Stimulated activated effector memory CD8-positive, alpha-beta T cell treated with anti-CD3 and anti-CD28 coated beads, Interleukin-12 subunit alpha, Interleukin-12 subunit beta, amount 100 ng/mL, for 72 hours (primary cell): ENCODE data around the gene CAND1.

Experiments used
- ATAC-seq: fragments of 150-1000 bp; cut with Tn5 transposase; 2 replicates; pipeline ENCODE4 v1.10.0; 2021
- DNase-seq, 2 donors: peaks; one replicate each; pipeline ENCODE4 v3.0.0; 2021 to 2022; ENCODE audit warnings: low spot score in 2 of 2
- H3K27ac Mint-ChIP-seq: one replicate; pipeline ENCODE4 v1.8.0; 2022; ENCODE audit warnings: mild to moderate bottlenecking, mixed read lengths
- H3K36me3 Mint-ChIP-seq: one replicate; pipeline ENCODE4 v1.8.0; 2022; ENCODE audit warnings: mild to moderate bottlenecking, mixed read lengths
- H3K4me1 Mint-ChIP-seq: one replicate; pipeline ENCODE4 v1.8.0; 2022; ENCODE audit warnings: mixed read lengths
- H3K4me3 Mint-ChIP-seq: one replicate; pipeline ENCODE4 v1.8.0; 2022; ENCODE audit warnings: mild to moderate bottlenecking, mixed read lengths
- H3K9me3 Mint-ChIP-seq: one replicate; pipeline ENCODE4 v1.8.0; 2022; ENCODE audit warnings: mixed read lengths

Gene CAND1

DNA sequence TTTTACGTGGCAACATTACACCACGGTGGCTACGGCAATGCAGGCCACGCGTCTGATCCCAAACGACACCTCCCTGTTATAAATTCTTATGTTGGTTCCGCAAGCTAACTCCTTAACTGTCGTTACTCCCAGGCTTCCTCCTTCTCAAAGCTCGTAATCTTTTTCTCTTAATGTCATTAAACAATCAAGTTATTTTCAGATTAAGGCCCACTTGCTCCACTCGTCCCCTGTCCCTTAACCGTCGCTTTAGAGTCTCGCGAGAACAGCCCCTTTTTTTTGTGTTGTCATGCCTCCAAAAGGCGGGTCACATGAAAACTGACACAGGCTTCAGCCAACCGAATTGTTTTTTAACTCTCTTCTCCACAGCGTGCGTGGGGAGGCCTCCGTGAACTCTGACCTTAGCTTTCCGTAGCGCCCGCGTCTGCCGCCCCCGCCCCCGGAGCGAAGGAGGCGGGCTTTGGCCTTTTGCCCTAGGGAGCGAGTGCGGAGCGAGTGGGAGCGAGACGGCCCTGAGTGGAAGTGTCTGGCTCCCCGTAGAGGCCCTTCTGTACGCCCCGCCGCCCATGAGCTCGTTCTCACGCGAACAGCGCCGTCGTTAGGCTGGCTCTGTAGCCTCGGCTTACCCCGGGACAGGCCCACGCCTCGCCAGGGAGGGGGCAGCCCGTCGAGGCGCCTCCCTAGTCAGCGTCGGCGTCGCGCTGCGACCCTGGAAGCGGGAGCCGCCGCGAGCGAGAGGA lies at the start of gene CAND1:
TSS of gene CAND1 (plus strand) at position 463 of the 737 bp plus-strand sequence. CDS start 360 bp downstream, outside the sequence.
- peaks cover 17% of the 10 kb centered on the region for H3K4me1 Mint-ChIP-seq
- H3K4me3 Mint-ChIP-seq, result peak within 1 kb of the TSS; percentile 97
- peak within 1 kb of the TSS; percentile 98 for H3K27ac Mint-ChIP-seq
- no peaks in the 10 kb centered on the region for H3K9me3 Mint-ChIP-seq
- ATAC-seq, result peak; percentile 87
- H3K36me3 Mint-ChIP-seq, result peaks cover 31% of the 10 kb centered on the region
- peak; percentile 92 to 98 for DNase-seq

DNA sequence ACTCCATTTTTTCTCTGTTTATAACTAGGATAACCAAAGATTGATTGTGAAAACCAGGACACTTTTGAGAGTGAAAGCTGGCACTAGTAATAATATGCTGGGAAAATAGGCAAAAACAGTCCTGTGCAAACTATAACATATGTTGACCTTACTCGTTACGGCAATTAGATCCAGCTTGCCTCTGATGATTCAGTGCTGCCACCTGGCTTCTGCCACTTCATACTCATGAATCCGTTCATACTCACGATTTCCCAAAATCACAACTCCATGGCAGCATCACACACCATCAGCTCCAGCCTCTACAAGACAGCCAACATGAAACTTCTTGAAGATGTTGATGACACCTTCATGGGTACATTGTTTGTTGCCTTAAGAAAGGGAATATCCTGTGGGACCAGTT lies 49.1 kb upstream of the CAND1 start:
- H3K36me3 Mint-ChIP-seq, result no peaks in the 10 kb centered on the region
- H3K4me1 Mint-ChIP-seq, result no peaks in the 10 kb centered on the region
- DNase-seq (no peak), ATAC-seq (no peak)
- H3K27ac Mint-ChIP-seq, result no peak overlapping the region
- H3K9me3 Mint-ChIP-seq, result no peaks in the 10 kb centered on the region
- H3K4me3 Mint-ChIP-seq, result no peak overlapping the region

DNA sequence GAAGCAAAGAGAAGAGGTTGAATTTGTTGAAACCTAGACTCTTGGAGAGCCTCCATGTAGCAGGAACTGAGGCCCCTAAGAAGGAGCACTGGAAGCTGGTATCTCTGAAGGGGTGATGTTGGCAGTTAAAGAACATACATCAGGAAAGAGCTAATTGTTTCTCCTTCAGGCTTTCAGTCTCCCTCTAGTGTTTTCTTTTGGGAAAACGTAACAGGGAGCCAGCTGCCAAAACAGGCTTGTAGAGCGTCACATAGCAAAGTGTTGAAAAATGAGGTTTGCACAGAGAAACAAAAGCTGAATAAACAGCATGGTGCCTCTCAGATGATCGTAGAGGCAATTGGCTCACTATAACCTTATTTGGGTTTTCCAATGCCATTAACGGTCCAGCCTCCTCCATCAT lies 46.9 kb upstream of the CAND1 start:
- Mint-ChIP-seq H3K4me1 (no peaks in the 10 kb centered on the region), H3K27ac (no peak overlapping the region), H3K36me3 (no peaks in the 10 kb centered on the region), H3K9me3 (no peaks in the 10 kb centered on the region), H3K4me3 (no peak overlapping the region)
- DNase-seq (no peak), ATAC-seq (no peak)

DNA sequence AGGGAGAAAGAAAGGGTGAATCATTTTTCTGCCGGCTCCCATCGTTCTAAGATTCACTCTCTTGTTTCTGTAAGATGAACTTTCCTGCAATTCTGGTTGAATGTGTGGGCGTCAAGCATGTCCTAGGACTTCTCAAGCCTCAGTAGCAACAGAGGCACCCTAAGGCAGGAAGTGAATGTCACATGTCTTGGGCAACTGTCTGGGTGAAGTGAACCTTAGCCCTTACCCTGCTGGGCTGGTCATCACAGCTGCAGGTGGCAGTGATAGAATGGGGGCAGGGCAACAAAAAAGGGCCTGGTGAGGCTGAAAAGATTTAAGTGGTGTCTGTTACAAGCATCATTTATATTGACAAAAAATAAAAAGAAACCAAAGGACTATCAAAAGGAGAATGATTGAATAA lies 45.9 kb upstream of the CAND1 start:
- Mint-ChIP-seq H3K27ac (no peak overlapping the region), H3K9me3 (no peaks in the 10 kb centered on the region), H3K36me3 (no peaks in the 10 kb centered on the region), H3K4me3 (no peak overlapping the region), H3K4me1 (no peaks in the 10 kb centered on the region)
- ATAC-seq (no peak), DNase-seq (no peak)

DNA sequence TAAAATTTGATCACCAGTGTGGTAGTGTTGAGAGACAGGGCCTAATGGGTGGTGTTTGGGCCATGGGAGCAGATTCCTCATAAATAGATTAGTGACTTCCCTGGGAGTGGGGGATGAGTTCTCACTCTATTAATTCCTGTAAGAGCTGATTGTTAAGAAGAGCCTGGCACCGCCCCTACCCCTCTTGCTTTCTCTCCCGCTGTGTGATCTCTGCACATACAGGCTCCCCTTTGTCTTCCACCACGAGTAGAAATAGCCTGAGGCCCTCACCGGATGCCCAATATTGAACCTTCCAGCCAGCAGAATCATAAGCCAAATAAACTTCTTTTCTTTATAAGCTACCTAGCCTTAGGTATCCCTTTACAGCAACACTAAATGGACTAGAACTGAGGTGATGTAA lies 31.9 kb upstream of the CAND1 start:
- no peaks in the 10 kb centered on the region for H3K4me1 Mint-ChIP-seq
- ATAC-seq, result no peak

DNA sequence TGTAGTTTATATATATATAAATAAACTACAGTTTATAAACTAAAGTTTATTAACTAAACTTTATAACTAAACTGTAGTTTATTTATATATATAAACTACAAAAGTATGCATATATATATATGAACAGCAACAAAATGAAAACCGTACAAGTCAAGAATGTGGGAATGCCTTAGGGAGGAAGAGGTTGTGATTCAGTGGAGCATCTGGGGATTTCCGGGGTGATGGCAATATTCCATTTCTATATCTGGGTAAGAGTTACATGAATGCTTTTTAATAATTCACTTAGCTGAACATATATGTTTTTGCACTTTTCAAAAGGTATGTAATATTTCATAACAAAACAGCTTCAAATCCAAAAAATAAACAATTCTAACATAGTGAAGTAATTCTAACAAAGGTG lies 30.1 kb upstream of the CAND1 start:
- ATAC-seq (no peak), DNase-seq (no peak)
- Mint-ChIP-seq H3K4me3 (no peak overlapping the region), H3K9me3 (peaks cover 5% of the 10 kb centered on the region), H3K36me3 (no peaks in the 10 kb centered on the region), H3K27ac (no peak overlapping the region), H3K4me1 (no peaks in the 10 kb centered on the region)

More for the DNA sequence above, 31.9 kb upstream of the CAND1 start:
- H3K36me3 Mint-ChIP-seq, result no peaks in the 10 kb centered on the region
- peaks cover 5% of the 10 kb centered on the region for H3K9me3 Mint-ChIP-seq
- H3K27ac Mint-ChIP-seq, result no peak overlapping the region
- H3K4me3 Mint-ChIP-seq, result no peak overlapping the region
- DNase-seq, result no peak

DNA sequence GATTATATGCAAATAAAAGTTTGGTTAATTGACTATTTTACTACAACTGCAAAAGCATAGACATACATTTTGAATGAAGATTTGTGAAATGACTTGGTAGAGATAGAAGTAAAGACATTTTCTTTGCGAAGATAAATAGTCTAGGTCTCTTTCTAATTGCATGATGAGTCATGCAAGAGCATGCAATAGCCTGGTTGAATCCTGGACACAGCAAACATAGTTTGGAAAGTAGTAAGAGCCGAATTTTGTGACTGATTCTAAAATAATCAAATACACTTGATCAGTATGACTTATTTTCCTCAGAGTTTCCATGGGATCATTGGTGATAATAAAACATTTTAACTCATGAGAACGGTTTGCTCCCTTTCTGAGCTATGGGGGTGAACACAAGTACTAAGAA lies 27.7 kb upstream of the CAND1 start:
- no peaks in the 10 kb centered on the region for H3K36me3 Mint-ChIP-seq
- ATAC-seq (no peak), DNase-seq (no peak)
- H3K4me1 Mint-ChIP-seq, result no peaks in the 10 kb centered on the region
- H3K9me3 Mint-ChIP-seq, result no peaks in the 10 kb centered on the region
- no peak overlapping the region for H3K27ac Mint-ChIP-seq
- H3K4me3 Mint-ChIP-seq, result no peak overlapping the region

DNA sequence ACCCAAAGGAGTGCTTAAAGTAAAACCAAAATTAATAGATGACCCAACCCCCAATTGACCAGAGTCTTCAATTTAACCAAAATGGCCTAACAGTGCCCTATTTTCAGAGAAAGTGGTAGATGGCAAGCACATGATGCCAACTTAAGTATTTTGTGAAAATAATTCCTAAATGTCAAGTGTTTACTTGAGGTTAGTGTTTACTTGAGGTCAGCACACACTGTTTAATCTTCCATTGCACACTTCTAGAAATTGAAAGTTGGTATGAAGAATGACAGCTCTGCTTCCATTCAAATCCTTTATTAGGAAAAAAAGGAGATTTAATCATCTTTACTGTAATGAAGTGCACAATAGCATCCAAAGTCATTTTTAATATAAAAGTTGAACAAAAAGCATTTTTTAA lies 25.9 kb upstream of the CAND1 start:
- H3K36me3 Mint-ChIP-seq, result no peaks in the 10 kb centered on the region
- DNase-seq, result no peak
- H3K4me3 Mint-ChIP-seq, result no peak overlapping the region
- H3K27ac Mint-ChIP-seq, result no peak overlapping the region
- no peaks in the 10 kb centered on the region for H3K4me1 Mint-ChIP-seq
- ATAC-seq, result no peak
- no peaks in the 10 kb centered on the region for H3K9me3 Mint-ChIP-seq

DNA sequence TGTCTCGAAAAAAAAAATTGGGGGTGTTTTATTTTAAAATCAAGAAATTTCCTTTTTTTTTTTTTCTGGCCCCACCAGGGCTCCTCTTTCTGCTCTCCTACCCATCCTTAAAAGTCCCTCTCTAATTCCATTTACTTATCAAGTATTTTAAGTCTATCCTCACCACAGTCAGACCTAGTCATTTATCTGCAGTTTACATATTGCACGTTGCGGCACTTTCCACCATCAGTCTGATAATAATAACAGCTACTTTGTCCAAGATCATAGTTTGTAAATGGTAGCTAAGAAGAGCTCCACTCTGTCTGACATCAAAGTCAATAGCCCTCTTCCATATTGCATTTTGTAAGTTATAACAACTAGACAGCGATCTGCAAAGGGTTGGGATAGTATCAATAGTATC lies 23.6 kb upstream of the CAND1 start:
- DNase-seq, result no peak
- Mint-ChIP-seq H3K9me3 (no peaks in the 10 kb centered on the region), H3K36me3 (no peaks in the 10 kb centered on the region), H3K4me1 (no peaks in the 10 kb centered on the region), H3K4me3 (no peak overlapping the region), H3K27ac (no peak overlapping the region)
- no peak for ATAC-seq

DNA sequence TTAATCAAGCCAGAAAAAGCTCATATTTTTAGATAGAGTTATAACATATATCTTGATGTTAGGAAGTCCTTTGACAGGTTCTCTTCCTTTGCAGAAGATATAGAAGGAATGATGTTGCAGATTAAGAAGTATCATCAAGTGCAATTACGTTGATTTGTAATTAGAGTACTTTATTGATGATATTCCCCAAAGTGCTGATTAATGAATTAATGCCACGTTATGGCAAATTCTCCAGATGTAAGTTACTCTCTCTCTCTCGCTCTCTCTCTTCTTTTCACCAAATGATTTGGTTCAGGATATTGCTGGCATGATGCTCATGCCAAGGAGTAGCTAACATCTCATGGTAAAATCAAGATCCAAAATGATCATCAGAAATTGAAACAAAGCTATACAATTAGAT lies 18.1 kb upstream of the CAND1 start:
- ATAC-seq (no peak), DNase-seq (no peak)
- Mint-ChIP-seq H3K4me3 (no peak overlapping the region), H3K4me1 (no peaks in the 10 kb centered on the region), H3K9me3 (no peaks in the 10 kb centered on the region), H3K36me3 (no peaks in the 10 kb centered on the region), H3K27ac (no peak overlapping the region)

DNA sequence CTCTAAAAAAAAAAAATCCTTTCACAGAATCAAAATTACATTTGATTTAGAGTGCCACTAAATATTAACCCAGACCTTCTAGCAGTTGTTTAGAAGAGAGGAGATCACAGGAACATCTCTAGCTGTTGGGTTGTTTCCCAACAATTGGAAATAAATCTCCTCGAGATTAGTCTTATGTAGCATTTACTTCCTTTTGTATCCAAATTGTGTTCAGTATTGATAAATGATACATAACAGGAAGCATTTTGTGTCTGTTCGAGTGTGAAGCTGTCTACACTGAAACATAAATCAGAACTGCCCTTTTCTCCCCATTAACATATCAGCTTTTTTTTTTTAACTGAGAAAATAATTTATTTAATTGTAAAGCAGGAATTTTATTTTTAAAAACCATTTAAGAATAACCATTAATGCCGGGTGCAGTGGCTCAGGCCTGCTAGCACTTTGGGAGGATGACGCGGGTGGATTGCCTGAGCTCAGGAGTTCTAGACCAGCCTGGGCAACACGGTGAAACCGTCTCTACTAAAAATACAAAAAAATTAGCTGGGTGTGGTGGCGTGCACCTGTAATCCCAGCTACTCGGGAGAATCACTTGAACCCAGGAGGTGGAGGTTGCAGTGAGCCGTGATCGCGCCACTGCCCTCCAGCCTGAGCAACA lies 14.7 kb upstream of the CAND1 start:
- no peak for ATAC-seq
- Mint-ChIP-seq H3K36me3 (no peaks in the 10 kb centered on the region), H3K4me3 (no peak overlapping the region), H3K4me1 (no peaks in the 10 kb centered on the region), H3K9me3 (no peaks in the 10 kb centered on the region), H3K27ac (no peak overlapping the region)
- no peak for DNase-seq

DNA sequence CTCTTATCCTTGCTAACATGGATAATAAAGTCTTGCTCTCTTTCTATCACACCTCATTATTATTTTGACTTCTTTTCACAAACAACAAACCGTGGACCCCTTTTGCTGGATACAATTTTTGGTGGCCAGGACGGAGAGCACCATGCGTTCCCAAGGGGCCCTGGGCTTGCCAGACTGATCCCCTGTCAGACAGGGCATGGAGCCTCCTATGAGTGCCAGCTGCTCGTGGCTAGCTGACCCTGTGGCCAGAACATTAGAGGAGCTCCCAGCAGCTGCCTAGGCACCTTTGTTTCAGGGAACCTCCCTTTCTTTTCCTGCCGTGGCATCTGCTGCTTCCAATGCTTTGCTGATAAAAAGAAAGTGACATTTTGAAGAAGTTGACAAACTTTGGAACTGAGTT lies 12.5 kb upstream of the CAND1 start:
- Mint-ChIP-seq H3K9me3 (no peaks in the 10 kb centered on the region), H3K4me1 (no peaks in the 10 kb centered on the region), H3K4me3 (no peak overlapping the region), H3K36me3 (no peaks in the 10 kb centered on the region), H3K27ac (no peak overlapping the region)
- ATAC-seq (no peak), DNase-seq (no peak)

DNA sequence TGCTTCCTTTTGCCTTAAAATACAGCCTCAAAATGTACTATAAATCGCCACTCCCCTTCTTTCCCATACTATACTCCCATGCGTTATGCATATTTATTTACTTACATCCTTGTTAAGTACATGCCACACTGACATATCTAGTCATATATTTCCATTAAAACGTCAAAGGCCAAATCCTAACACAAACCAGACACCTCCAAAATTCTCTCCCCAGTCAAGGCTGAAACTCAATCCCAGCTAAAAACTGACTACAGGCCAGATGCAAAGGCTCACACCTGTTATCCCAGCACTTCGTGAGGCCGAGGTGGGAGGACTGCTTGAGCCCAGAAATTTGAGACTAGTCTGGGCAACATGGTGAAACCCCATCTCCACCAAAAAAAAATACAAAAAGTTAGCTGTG lies 5.7 kb upstream of the CAND1 start:
- Mint-ChIP-seq H3K36me3 (peaks cover 2% of the 10 kb centered on the region), H3K4me3 (no peak overlapping the region), H3K4me1 (no peaks in the 10 kb centered on the region), H3K27ac (no peak overlapping the region), H3K9me3 (no peaks in the 10 kb centered on the region)
- no peak for ATAC-seq
- DNase-seq, result no peak

DNA sequence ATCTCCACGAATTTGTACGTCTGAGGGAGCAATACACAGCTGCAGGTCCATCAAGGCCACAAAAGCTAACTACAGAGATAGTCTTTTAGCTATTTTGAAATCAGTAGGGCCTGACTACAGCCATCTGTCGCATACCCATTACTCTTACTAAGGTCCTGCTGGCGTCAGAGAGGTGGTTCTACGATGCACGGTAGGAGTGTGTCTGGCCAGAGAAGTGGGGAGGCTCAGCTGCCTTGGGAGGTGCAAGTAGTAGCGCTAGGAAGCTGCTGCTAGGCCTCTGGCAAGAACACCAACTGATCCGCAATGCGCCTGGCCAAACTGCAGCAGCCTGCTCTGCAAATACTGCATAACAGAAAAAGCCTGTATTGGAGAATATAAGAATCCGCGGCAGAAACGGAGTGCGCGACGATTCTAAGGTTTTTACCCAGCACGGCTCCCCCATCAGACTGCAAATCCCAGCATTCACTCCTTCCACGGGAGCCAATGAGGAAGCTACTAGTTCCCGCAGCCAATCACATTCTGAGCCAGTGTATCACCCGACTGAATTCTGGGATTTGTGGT lies 743 bp upstream of the CAND1 start:
- Mint-ChIP-seq H3K4me1 (peaks cover 14% of the 10 kb centered on the region), H3K36me3 (peaks cover 25% of the 10 kb centered on the region)
- peak; percentile 84 for ATAC-seq

DNA sequence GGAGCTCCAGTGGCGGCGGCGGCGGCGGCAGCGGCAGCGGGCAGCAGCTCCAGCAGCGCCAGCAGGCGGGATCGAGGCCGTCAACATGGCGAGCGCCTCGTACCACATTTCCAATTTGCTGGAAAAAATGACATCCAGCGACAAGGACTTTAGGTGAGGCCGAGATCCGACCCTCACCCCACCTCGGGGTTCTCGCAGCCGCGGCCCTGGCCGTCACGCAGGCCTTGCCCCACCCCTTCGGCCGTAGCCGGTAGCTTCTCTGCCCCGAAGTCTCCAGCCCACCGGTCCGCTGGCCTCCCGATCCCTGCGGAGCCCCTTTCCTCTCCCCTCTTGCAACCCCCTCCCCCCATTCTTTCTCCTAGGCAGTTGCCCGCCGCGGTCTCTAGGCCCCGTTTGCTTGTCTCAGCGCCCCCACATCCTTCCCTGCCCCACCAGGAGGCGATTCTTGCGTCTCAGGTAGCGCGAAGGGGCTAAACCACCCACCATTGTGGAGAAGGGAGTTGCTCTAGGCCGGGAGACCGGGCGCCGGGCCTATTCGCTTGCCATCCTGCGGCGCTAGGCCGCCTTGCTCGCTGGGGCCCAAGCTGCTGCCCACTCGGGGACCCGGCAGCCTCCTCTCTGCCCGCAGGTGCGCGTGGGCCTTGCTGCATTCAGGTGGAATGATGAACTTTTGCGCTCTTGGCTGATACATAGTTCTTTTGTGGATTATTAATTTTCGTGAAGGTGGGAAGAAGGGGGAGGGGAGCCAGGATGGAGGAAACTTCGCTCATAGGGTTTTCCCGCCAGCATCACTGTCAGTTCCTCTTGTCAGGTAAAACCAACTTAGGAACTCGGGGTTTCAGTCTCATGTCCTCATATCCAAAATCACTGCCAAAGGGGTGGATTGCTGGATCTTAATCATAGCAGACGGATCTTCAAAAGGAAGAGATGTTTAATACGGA lies 745 bp downstream of the CAND1 start:
- DNase-seq (peak in 1 of 2 donors; percentile 29), ATAC-seq (peak; percentile 4)

More for the DNA sequence above, 743 bp upstream of the CAND1 start:
- no peaks in the 10 kb centered on the region for H3K9me3 Mint-ChIP-seq
- H3K27ac Mint-ChIP-seq, result peak overlapping the region; percentile 98
- DNase-seq, result peak; percentile 66 to 91
- peak overlapping the region; percentile 97 for H3K4me3 Mint-ChIP-seq

More for the DNA sequence above, 745 bp downstream of the CAND1 start:
- Mint-ChIP-seq H3K4me1 (peaks cover 26% of the 10 kb centered on the region), H3K27ac (peak overlapping the region; percentile 98), H3K9me3 (no peaks in the 10 kb centered on the region), H3K4me3 (peak overlapping the region; percentile 97), H3K36me3 (peaks cover 38% of the 10 kb centered on the region)
